ENCODE results near the gene EPB41.
A peak's percentile ranks its signal among the peaks of the same experiment; 100 is the strongest.
"Not testable (repeated sequence)": the region's sequence is repeated elsewhere in the genome, so short reads cannot be mapped to it uniquely, and the experiment has no call there.

Gene EPB41

DNA sequence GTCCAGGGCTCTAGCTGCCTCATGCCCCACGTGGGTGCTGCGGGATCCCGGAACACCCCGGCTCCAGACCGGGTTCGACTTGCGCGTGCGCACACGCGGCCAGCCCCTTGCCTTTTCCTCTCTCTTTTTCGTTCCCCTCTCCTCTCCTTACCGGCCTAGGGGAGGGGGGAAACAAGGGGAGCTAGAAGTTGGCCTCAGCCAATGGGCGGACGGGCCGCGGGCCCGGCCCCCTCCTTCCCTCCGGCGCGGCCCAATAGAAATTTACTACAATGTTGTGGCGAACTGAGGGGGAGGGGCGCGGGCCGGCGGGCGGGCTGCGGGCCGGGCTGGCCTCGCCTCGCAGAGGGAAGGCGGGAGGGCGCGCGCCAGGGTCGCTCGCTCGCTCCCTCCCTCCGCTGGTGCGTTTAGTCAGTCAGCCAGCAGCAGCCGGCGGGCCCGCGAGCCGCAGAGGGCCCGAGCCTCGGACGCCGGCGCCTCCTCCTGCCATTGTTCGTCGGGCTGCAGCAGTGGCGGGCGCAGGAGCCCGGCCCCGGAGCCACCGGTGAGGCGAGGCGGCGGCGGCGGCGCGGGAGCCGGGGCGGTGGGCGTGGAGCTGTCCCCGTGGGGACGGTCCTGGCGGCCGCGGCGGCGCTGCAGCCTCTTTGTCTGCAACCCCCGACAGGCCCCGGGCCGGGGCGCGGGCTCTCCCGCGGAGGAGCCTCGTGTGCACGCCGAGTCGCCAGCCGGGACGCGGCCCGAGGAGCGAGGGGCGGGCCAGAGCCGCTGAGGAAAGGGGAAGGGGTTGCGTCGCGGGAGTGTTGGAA, at the start of gene EPB41:
EPB41 (plus strand) TSS at position 342 of the 803 bp plus-strand sequence. CDS start 72,869 bp downstream, outside the sequence.
- peak; percentile 96 for DNase-seq

DNA sequence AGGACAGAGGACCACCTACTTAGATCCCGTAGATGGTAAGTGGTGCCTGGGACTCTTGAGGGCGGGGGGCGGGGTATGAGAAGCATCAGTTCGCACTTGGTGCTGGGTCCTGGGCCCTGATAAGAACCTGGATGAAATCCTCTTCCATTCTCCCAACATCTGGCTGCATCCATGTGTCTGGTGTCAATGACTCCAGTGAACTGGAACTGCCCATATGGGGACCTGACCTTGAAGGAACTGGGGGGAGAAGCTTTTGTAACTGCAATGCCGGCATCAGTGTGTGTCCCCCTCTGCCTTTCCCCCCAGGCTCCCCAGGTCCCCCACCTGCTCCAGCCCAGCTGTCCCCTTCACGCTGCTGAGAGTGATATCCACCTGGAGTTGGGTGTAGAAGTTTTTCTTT, 49.7 kb upstream of the EPB41 start:
- no peak for DNase-seq

DNA sequence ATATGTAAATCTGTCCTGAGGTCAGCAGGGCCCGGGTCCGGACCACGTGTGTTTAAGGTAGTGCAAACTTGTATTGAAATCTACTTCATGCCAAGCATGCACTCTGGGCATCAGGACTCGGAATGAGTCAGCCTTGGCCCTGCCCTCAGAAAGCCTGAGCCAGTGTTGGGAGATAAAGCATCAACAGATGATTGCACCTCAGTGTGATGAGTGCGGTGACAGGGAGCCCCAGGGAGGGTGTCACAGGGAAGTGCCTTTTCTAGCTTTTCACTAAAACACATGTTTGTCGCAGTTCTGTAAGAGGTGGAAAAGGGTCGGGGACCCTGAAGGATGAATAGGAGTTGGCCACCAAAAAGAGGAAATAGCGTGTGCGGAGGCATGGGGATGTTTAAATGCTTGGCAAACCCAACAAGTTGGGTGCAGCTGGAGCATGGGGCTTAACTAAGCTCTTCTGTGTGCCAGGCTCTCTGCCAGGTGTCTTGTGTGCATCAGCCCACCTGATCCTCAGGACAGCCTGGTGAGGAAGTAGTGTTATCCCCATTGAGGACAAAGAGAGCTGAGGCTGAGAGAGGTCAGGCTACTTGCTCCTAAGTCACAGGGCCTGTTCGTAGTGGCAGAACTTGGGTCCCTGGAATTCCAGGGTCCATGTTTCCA, 48.2 kb upstream of the EPB41 start:
- no peak for DNase-seq

DNA sequence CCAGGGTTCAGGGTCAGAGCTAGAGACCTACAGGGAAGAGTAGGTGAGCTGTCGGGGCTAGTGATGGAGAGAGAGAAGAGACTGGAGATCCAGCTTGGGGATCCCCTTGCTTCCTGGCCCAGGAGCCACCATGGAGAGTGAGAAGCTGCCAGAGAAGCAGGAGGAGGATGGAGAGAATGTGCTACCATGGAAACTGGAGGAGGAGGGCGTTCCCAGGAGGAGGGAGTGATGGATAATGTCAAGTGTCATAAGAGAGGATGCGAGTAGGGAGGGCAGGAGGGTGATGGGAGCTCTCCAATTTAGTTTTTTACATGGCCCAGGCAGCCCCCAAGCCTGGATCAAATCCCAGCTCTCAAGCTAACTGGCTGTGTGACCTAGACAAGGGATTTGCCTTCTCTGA, 46.5 kb upstream of the EPB41 start:
- DNase-seq: no peak

DNA sequence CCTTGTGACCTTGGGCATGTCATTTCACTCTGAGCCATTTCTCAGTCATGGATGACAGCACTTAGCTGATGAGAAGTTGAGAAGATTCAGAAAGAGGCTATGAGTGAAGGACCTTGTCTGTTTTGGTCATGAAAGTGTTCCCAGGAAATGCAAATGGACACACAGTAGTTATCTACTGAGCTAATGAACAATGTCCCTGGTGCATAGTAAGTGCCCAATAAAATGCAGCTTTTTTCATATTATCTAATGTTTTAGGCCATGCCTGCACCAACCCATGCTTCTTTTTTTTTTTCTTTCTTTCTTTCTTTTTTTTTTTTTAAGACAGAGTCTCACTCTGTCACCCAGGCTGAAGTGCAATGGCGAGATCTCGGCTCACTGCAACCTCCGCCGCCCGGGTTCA, 44.4 kb upstream of the EPB41 start:
- no peak for DNase-seq

DNA sequence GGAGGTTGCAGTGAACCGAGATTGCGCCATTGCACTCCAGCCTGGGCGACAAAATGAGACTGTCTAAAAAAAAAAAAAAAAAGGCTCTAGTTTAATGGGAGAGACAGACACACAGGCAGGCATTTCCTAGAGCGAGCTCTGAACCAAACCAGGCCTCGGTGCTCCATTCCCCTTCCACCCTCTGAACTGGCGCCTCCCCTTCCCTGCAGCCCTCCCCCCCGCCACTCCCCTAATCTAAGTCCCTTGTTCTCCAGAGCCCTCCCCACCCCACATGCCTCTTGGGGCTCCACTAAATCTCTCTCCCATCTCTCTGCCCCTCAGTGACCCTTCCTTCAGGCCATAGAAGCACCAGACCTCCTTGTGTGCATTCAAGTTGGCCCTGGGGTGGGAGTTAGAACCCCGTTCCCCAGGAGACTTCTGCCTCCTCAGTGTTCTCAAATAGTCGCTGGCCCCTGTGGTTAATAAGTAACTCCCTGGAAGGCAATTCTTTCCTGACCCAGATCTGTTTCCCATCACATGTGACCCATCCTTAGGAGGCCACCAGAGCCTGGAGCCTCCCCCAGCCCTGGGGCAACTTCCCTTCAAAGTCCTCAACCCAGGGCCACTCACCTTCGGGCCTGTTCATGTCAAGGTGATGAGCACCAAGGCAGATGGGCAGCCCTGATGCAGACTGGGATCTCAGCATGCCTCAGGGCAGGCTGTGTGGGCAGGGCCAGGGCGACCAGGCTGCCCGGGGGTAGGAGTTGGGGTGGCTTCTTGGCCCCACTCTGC, 42.6 kb upstream of the EPB41 start:
- no peak for DNase-seq

DNA sequence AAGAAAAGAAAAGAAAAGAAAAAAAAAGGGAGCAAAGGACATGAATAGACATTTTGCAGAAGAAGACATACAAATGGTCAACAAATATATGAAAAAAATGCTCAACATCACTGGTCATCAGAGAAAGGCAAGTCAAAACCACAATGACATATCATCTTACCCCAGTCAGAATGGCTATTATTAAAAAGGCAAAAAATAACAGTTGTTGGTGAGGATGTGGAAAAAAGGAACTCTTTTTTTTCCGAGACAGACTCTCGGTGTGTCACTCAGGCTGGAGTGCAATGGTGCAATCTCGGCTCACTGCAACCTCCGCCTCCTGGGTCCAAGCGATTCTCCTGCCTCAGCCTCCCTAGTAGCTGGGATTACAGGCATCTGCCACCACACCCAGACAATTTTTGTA, 39.2 kb upstream of the EPB41 start:
- not testable (repeated sequence) for DNase-seq

DNA sequence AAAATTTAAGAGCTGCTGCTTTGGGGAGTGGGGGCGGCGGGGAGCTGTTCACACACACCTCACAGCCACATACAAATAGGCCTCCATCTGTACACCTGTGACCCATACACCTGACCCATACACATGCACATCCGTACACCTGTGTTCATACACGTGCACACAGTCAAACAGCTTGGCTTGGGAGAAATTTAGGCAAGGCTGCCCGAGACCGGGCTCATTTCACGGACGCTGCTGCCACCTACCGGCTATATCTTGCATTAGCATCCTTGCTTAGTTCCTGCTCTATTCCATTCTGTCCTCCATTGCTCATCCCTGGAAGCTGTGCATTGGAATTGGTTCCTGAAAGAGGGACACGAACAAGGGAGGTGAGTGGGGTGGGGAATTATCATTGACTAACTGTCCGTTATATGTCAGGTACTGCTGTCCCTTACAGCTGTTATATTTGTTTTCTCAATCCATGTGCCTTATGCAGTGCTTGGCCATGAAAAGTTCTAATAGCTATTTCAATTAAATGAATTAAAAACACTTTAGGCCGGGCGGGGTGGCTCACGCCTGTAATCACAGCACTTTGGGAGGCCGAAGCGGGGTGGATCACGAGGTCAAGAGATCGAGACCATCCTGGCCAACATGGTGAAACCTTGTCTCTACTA, 37.1 kb upstream of the EPB41 start:
- peak; percentile 76 for DNase-seq

DNA sequence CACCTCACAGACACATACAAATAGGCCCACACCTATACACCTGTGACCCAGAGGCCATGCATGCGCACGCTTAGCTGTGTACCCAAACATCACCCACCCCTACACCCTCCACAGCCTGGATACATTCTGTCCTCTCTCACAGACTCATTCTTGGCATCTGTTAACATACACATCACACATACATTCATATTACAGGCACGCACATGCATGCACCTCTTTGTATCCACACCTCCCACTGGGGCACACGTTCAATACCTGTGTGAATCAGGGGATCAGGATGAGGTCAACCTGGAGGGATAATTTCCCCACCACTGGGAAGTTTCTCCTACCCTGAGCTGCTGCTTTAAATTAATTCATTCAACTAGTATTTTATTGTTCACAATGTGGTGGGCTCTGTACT, 35.6 kb upstream of the EPB41 start:
- DNase-seq: no peak

DNA sequence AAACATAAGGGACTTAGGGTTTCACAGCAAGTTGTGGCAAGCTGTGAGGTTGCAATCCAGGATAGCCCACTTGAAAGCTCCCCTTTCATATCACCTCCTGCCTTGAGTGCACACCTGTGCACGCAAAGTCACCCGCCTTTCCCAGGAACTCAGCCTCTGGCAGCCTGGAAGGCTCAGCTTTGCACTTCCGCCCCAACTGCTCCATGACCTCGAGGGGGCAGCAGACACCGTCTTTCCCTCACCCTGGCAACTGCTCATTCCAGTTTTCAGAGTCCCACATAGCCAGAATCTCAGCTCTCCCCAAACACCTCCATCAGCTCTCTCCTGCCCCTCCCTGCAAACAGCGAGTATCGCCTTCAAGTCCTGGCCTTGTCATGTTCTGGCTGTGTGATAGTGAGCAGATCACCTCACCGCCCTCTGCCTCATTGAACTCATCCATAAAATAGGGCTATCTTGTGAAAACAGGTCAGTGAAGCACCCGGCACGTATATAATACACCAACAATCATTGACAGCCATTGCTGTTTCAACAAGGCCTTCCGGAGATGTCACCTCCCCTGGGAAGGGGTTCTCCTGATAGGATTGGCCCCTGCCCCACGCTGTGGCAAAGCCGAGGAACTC, 32.2 kb upstream of the EPB41 start:
- DNase-seq: peak; percentile 85

DNA sequence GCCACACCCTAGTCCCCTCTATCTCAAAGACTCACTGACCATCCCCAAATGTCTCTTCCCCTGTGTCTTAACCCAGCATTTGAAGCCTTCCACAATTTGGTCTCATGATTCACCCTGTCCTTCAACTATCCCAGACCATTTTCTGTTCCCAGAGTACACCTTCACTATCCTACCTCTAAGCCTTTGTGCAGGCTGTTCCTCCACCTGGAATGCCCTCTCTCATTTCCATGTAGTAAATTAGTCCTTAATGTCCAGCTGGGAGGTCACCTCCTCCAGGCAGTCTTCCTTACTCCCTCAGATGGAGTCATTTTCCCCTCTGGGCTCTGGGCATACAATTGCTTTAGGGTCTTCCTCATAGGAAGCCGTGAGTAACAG, 31.1 kb upstream of the EPB41 start:
- DNase-seq: no peak

DNA sequence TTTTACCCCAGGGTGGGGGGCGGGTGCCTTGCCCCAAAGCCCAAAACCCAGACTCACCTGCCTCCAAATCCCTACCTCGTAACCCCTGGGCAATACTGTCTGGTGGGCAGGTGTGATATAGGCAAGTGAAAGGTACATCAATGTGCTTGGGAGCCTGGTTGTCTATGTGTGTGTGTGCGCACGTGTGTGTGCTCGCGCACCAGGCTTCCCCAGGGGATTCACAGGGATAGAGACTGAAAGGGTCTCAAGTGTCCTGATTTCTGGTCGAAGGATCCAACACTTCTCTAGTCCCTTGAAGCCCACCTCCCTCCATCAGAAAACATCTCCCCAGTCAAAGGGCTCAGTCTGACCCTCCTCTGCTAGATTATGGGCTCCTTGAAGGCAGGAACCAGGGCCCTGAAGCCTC, 28.9 kb upstream of the EPB41 start:
- no peak for DNase-seq

DNA sequence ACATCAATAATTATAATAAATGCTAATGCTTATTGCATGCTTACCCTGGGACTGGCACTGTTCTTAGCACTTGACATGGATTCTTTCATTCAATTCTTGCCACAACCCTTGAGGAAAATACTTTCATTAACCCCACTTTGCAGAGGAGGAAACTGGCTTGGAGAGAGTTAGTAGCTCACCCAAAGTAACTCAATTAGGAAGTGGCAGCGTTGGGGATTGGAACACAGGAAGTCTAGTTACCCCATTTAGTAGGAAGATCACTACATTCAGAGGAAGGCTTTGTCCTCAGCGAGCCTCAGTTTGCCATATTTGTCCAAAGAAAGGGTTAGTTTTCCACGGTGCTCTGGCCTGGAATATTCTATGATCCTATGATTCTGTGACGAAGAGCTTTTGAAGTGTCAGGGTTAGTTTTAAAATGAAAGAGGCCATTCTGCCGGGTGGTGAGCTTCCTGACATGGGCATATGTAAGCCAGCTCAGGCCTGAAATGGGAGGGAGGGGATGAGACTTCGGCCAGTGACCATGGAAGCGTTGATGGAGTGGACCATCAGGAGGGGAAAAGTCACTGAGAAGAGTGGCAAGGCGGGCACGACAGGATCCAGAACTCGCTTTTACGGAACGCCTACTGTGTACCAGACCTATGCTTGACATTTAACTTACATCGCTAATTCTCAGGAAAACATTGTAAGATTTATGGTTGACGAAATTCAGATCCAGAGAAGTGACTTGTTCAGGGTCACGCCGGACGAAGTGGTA, 28.2 kb upstream of the EPB41 start:
- DNase-seq: no peak

DNA sequence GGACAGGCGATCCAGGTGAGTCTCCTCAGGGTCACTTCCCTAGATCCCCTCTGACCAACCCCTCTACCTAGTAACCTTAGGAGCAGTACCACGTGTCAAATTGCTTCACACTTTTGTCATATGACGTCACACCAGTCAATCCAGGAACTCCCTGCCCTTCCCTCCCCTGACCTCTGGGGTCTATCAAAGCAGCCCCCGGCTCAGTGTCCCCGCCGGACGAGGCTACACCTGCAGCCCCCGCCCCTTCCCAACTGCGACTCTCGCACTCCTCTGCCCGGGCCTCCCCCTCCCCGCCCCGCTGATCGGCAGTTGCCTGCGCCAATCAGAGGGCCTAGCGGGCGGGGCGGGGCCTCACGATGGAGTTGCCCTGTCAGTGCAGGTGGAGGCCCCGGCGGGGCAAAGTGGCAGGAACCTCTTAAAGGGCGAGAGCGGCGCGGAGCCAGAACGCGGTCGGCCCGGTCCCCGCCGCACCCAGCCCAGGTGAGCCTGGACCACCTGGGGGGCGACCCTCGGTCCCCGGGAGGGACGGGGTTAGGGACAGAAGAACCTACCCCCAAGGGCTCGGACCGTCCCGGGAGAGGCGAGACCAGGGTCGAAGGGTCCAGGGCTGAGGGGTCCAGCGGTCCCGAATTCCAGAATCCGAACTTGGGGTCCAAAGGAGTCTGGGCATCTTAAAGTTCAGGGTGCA, 27.5 kb upstream of the EPB41 start:
- peak; percentile 93 for DNase-seq

DNA sequence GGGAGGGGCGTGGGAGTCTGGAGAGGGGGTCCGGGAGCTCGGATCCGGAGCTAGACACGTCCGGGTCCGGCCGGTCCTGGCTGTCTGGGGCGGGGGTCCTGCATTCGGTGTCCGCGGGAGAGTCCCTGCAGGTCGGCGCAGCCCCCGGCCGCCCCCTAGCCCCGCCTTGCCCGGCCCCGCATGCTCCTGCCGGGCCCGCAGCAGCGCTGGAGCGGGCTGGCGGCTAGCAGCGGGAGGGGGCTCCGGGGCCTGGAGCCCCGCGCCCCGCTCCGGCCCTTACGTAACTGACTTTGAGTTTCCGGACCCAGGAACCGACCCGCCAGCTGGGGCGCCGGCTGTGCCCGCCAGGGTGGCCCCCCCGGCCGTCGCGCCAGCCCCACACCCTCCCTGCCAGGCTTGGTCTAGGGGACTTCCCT, 26.9 kb upstream of the EPB41 start:
- peak; percentile 28 for DNase-seq

DNA sequence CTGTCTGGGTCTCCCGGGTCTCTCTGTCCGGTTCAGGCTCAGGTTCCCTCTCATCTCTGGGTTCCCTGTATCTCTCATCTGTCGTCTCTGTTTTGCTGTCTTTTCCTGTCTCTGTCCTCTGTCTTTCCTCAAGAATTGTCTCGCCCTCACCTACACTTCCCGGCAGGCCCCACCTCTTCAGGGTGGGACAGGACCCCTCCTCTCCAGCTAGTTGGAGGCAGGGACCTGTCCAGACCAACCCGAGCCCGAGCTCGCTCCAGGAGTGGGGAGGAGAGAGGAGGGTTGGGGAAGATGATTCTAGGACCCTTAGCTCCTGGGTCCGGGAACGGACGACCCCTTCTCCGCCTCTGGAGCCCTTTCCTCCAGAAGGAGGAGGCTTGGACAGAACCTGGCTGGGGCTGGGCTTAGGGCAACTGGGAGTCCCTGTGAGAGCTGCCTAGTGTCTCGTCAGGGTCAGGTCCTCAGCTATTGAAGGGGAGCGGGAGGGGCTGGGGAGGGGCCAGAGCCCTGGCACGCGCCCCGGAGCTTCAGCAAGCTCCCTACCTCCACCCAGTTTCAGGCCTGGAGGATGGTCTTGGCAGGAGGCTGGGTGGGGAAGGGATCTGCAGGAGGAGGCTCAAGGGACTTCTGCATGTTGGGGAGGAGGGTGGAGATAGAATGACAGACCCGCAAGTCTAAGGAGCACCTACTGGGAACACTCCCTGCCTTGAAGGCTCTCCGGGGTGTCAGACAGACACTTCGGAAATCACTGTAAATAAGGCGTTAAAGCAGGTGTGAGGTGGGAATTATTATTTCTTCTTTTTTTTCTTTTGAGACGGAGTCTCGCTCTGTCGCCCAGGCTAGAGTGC, 26.3 kb upstream of the EPB41 start:
- DNase-seq: no peak

DNA sequence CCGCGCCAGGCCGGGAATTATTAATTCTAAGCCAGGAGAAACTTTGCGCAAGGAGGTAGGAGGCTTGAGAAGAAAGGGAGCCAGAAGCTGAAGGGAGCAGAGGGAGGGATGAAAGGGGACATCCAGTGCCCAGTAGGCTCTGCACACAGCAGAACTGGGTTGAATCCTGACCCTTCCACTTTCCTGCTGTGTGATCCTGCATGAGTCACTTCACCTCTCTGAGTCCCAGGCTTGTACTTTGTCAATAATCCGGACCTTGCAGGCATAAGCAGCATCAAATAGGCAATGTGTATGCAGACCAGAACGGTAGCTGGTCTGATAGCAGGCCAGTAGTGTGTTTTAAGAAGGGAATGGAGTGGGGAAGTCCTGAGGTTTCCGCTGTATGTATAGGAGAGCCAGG, 25.5 kb upstream of the EPB41 start:
- no peak for DNase-seq

DNA sequence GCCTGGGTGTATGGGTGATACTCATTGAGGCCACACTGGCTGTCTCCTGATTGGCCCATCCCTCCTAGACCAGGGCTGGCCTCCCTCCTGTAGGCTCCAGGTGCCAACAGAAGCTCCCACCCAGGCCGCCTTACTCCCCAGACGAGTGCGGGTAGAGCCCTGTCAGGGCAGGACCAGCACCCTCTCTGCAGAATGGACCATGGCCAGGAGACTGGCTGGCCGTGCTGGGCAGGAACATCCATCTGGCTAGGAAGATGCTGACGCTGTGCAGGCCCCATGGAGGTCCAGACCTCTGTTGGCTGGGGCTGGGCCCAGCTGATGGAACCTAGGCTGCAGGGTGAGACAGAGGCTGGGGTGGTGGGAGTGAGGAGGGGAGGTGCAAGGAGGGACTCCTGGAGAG, 25.0 kb upstream of the EPB41 start:
- DNase-seq: no peak

DNA sequence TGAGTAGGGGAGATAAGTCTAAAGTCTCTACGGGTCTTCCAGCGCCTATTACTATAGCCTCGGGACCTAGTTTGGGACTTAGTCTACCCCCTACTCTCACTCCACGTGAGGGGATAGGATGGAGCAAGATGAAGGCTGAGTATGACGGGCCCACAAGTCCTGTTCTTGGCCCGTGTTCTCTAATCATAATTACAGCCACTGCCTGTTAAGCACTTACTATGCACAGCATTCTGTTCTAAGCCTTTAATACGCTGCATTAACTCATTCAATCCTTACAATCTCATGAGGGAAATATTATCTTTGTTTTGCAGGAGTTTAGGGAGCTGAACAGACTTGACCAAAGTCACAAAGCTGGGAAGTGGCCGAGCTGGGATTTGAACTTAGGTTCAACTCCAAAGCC, 23.9 kb upstream of the EPB41 start:
- DNase-seq: no peak

DNA sequence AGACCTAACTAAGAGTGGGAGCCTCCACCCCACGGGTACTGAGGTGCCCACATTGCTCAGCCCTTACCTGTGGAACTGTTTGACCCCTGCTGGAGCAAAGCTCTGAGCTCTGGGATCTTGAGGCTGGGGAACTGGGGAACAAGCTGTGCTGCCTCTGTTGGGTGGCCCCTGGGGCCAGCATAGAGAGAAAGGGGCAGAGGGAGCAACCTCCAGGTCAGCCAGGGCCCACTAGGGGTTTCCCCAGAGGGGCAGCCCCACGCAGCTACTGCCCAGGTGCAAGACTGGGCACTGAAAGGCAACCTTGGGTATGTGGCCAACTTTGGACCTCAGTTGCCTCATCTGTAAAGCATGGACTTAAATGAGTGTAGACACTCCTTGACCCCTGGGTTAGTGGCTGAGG, 23.5 kb upstream of the EPB41 start:
- no peak for DNase-seq

DNA sequence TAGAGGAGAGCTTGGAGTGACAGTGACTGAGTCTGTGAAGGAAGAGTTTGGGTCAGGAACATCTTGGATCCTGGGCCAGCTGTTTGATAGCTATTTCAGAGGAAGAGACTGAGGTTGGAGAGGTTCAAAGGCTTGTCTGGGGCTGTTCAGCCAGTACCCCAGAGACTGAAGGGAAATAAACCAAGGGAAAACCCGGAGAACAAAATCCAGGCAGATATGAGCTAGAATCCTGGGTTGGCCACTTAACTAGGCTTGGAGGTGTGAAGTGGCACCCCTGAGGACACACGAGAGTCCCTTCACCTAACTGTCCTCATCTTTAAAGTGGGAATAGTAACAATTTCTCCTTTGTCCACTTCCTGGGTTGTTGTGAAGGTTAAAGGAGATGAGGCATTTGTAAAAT, 23.1 kb upstream of the EPB41 start:
- no peak for DNase-seq

Measured in activated CD4-positive, alpha-beta T cell treated with anti-CD3 and anti-CD28 coated beads, Interleukin-10, Interleukin-2, amounts not matched to agents 100 ng/mL and 50 ng/mL, durations not matched to agents 16 hours and 8 hours (primary cell).